Calu3 (cell line): ENCODE data around the gene AIPL1. TPM values are rescaled to one million over a fixed set of nuclear protein-coding genes. Genes with fewer than 3 reads are reported as not detected.
A peak's percentile ranks its signal among the peaks of the same experiment; 100 is the strongest.

ENCODE experiments used
- BruUV-seq: library from RNA; stranded (reverse); fragments of 400-500 nt; replicated peaks from 2 replicates; lab custom pipeline; 2021; lab: Mats Ljungman, UMichigan
- CTCF ChIA-PET: fragments of 300-600 bp; sonication (Branson Sonifier 250); formaldehyde crosslinking; loops from one replicate; lab custom pipeline; 2022; ENCODE audit warnings: antibody characterized with exemption; lab: Charles Lee
- DNase-seq: peaks from one replicate; pipeline ENCODE4 v3.0.0; 2022
- H3K27ac Mint-ChIP-seq: one replicate; pipeline ENCODE4 v1.8.0; 2022; ENCODE audit warnings: mixed read lengths; ENCODE audit not compliant: unreplicated experiment
- H3K27me3 Mint-ChIP-seq: one replicate; pipeline ENCODE4 v1.8.0; 2022; ENCODE audit warnings: mixed read lengths; ENCODE audit not compliant: unreplicated experiment
- H3K36me3 Mint-ChIP-seq: one replicate; pipeline ENCODE4 v1.8.0; 2022; ENCODE audit warnings: mild to moderate bottlenecking, moderate library complexity, mixed read lengths; ENCODE audit not compliant: insufficient read depth, unreplicated experiment
- H3K4me1 Mint-ChIP-seq: one replicate; pipeline ENCODE4 v1.8.0; 2022; ENCODE audit warnings: mild to moderate bottlenecking, low read depth, mixed read lengths; ENCODE audit not compliant: unreplicated experiment
- H3K4me3 Mint-ChIP-seq: one replicate; pipeline ENCODE4 v1.8.0; 2022; ENCODE audit warnings: mild to moderate bottlenecking, low read depth, moderate library complexity, mixed read lengths; ENCODE audit not compliant: unreplicated experiment
- H3K9me3 Mint-ChIP-seq: one replicate; pipeline ENCODE4 v1.8.0; 2022; ENCODE audit warnings: low read depth, mixed read lengths; ENCODE audit not compliant: unreplicated experiment
- CTCF ChIP-seq: fragments of 200-600 bp; IDR thresholded peaks from one replicate; pipeline ENCODE4 v1.8.0; 2022; ENCODE audit warnings: antibody characterized with exemption; ENCODE audit not compliant: unreplicated experiment
- intact Hi-C: fragments of 100-400 bp; cut with micrococcal nuclease; formaldehyde crosslinking; loops from one replicate; pipeline ENCODE4 v1.10.0; 2022; ENCODE audit not compliant: unreplicated experiment
- total RNA-seq: library from RNA; stranded (reverse); gene quantifications from 2 replicates; pipeline ENCODE4 v1.2.3, GENCODE V29; 2022

AIPL1 gene
- total RNA-seq, 1 experiment from 2014 or later: not detected

GRCh38 chr17:6435968-6436367 is 1.0 kb upstream of the AIPL1 start:
- Mint-ChIP-seq H3K27ac (no peak overlapping the region), H3K36me3 (peaks cover 4% of the 10 kb centered on the region), H3K9me3 (no peaks in the 10 kb centered on the region), H3K4me3 (no peak overlapping the region), H3K4me1 (no peaks in the 10 kb centered on the region), H3K27me3 (peaks cover 62% of the 10 kb centered on the region)
- TF ChIP-seq CTCF: peak; percentile 59
- intact Hi-C loops: no loop called here
- no TSS peak for BruUV-seq
- CTCF ChIA-PET: interaction anchor here (0.7 to 1.4 kb wide), 5 partner anchors 11 to 772 kb away, joined by 3 to 6 read pairs (median 5); no protein-coding TSS in a partner anchor
- DNase-seq: peak; percentile 59

- no TSS peak for BruUV-seq
- H3K27me3 Mint-ChIP-seq: peaks cover 55% of the 10 kb centered on the region
Measured at GRCh38 chr17:6430769-6431168, 4.2 kb downstream of the AIPL1 start.

GRCh38 chr17:6429266-6429665 is 5.7 kb downstream of the AIPL1 start:
- TF ChIP-seq CTCF: no peak
- Mint-ChIP-seq H3K4me1 (no peaks in the 10 kb centered on the region), H3K36me3 (no peaks in the 10 kb centered on the region), H3K27ac (no peak overlapping the region), H3K4me3 (no peak overlapping the region), H3K9me3 (no peaks in the 10 kb centered on the region), H3K27me3 (peaks cover 53% of the 10 kb centered on the region)
- intact Hi-C loops: no loop called here
- no peak for DNase-seq
- CTCF ChIA-PET: no interaction called here
- no TSS peak for BruUV-seq

More at GRCh38 chr17:6430769-6431168, 4.2 kb downstream of the AIPL1 start:
- no peaks in the 10 kb centered on the region for H3K4me1 Mint-ChIP-seq
- no peaks in the 10 kb centered on the region for H3K36me3 Mint-ChIP-seq
- H3K27ac Mint-ChIP-seq: no peak overlapping the region
- no peak for TF ChIP-seq CTCF
- CTCF ChIA-PET: interaction anchor here (0.9 to 1.2 kb wide), 2 partner anchors 18 to 38 kb away, joined by 3 read pairs; no protein-coding TSS in a partner anchor
- no peak for DNase-seq
- no peak overlapping the region for H3K4me3 Mint-ChIP-seq
- intact Hi-C loops: no loop called here
- no peaks in the 10 kb centered on the region for H3K9me3 Mint-ChIP-seq

- Mint-ChIP-seq H3K4me1 (no peaks in the 10 kb centered on the region), H3K27me3 (peaks cover 52% of the 10 kb centered on the region), H3K36me3 (no peaks in the 10 kb centered on the region), H3K9me3 (no peaks in the 10 kb centered on the region), H3K4me3 (no peak overlapping the region), H3K27ac (no peak overlapping the region)
- intact Hi-C loops: no loop called here
- DNase-seq: no peak
- no TSS peak for BruUV-seq
- CTCF ChIA-PET: no interaction called here
- TF ChIP-seq CTCF: no peak
Measured at GRCh38 chr17:6428207-6428965, 6.5 kb downstream of the AIPL1 start.
